Measurements from ENCODE around the gene HTRA1.

DNA sequence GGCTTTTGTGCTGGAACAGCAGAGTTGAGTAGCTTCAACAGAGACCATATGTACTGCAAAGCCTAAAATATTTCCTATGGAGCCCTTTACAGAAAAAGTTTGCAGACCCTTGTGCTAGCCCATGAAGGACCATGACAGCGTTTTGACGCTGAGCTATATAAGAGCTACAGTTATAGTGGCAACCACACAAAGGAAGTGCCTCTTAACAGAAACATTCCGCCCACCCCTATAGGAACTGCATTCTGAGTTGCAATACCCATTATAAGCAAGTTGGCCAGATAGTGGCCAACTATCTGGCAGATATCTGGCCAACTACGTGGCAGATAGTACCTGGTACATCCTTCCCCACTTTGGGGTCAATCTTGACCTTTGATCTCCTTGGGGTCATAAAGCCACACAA lies 51.7 kb downstream of the HTRA1 start:
- no peak for TF ChIP-seq GATA2 (IDR thresholded peaks at IDR 0.05; ENCODE audit: low read depth, low read length)
- TF ChIP-seq GATA3 (IDR thresholded peaks at IDR 0.05; ENCODE audit: low read depth, low read length): no peak
